A375 (cell line): ENCODE results near the gene B4GALNT4. TPM values are rescaled to one million over a fixed set of nuclear protein-coding genes. Genes with fewer than 3 reads are reported as not detected.

Experiments
- total RNA-seq: library from RNA; depleted of rRNA; stranded (reverse); fragments of >200 nt; shearing (Covaris generic); gene quantifications from 2 replicates; pipeline ENCODE4 v1.2.3, GENCODE V29; 2014; rRNA removed

Gene B4GALNT4
- total RNA-seq: 42.6 and 50.4 TPM in 2 replicates

GRCh38 chr11:369336-370018 lies at the start of gene B4GALNT4:
TSS of gene B4GALNT4 (plus strand) at chr11:369499. CDS start at chr11:369804, 305 bp downstream.

GRCh38 chr11:394034-394857 lies 24.9 kb downstream of the B4GALNT4 start, which contains the start of gene PKP3:
TSS of gene PKP3 (plus strand) at chr11:394209. CDS start at chr11:394293, 84 bp downstream.

Other genes with a start within 250 kb of the B4GALNT4 start
- not detected in 2 replicates for gene SCGB1C1, start 176.4 kb upstream of the B4GALNT4 start, total RNA-seq
- gene BET1L, start 162.1 kb upstream of the B4GALNT4 start, total RNA-seq: 12.4 and 13.2 TPM in 2 replicates
- 77.6 and 88.5 TPM in 2 replicates for gene RIC8A, start 161.8 kb upstream of the B4GALNT4 start, total RNA-seq
- 10.6 and 10.7 TPM in 2 replicates for gene SIRT3, start 133.2 kb upstream of the B4GALNT4 start, total RNA-seq
- 156 and 163 TPM in 2 replicates for gene PSMD13, start 132.5 kb upstream of the B4GALNT4 start, total RNA-seq
- not detected in 2 replicates for gene NLRP6, start 91.1 kb upstream of the B4GALNT4 start, total RNA-seq
- 15.1 and 16.4 TPM in 2 replicates for gene PGGHG, start 80.4 kb upstream of the B4GALNT4 start, total RNA-seq
- not detected in 2 replicates for gene IFITM5, start 70.0 kb upstream of the B4GALNT4 start, total RNA-seq
- gene IFITM2, start 61.7 kb upstream of the B4GALNT4 start, total RNA-seq: 15.1 and 25.4 TPM in 2 replicates
- 3.9 and 4.5 TPM in 2 replicates for gene IFITM1, start 55.5 kb upstream of the B4GALNT4 start, total RNA-seq
- gene IFITM3, start 48.6 kb upstream of the B4GALNT4 start, total RNA-seq: 70.9 and 105 TPM in 2 replicates
- 31.2 and 33.4 TPM in 2 replicates for gene PKP3, start 24.7 kb downstream of the B4GALNT4 start, total RNA-seq
- gene SIGIRR, start 45.5 kb downstream of the B4GALNT4 start, total RNA-seq: 50.6 and 74.5 TPM in 2 replicates
- 0.13 TPM in 1 of 2 replicates, not detected in the other for gene ANO9, start 72.5 kb downstream of the B4GALNT4 start, total RNA-seq
- 22.3 and 37.3 TPM in 2 replicates for gene PTDSS2, start 80.8 kb downstream of the B4GALNT4 start, total RNA-seq
- gene RNH1, start 137.7 kb downstream of the B4GALNT4 start, total RNA-seq: 165 and 173 TPM in 2 replicates
- 84.1 and 89.3 TPM in 2 replicates for gene HRAS, start 166.1 kb downstream of the B4GALNT4 start, total RNA-seq
- 2.8 TPM in 2 replicates for gene LRRC56, start 168.0 kb downstream of the B4GALNT4 start, total RNA-seq
- gene LMNTD2, start 191.2 kb downstream of the B4GALNT4 start, total RNA-seq: 2.3 and 3.5 TPM in 2 replicates
- gene RASSF7, start 191.5 kb downstream of the B4GALNT4 start, total RNA-seq: 19.1 and 21.2 TPM in 2 replicates
- 29.5 and 31.6 TPM in 2 replicates for gene PHRF1, start 207.0 kb downstream of the B4GALNT4 start, total RNA-seq
- 8.1 and 10.7 TPM in 2 replicates for gene IRF7, start 246.5 kb downstream of the B4GALNT4 start, total RNA-seq